Lung microvascular endothelial cell (primary cell): Measurements from ENCODE around the gene GSTP1. TPM values are rescaled to one million over a fixed set of nuclear protein-coding genes. Genes with fewer than 3 reads are reported as not detected.

ENCODE experiments used
- DNase-seq, 2 donors: peaks; one replicate each; pipeline versions ENCODE4 v3.0.0 to v3.0.0-alpha.2; 2010; ENCODE audit warnings: low read depth in 2 of 2
- total RNA-seq: library from RNA; depleted of rRNA; stranded (reverse); fragments of >200 nt; gene quantifications from 2 replicates; pipeline ENCODE4 v1.2.1, GENCODE V29; 2014

Gene GSTP1
- total RNA-seq, 1 donor from 2014 or later = 638 TPM

DNA sequence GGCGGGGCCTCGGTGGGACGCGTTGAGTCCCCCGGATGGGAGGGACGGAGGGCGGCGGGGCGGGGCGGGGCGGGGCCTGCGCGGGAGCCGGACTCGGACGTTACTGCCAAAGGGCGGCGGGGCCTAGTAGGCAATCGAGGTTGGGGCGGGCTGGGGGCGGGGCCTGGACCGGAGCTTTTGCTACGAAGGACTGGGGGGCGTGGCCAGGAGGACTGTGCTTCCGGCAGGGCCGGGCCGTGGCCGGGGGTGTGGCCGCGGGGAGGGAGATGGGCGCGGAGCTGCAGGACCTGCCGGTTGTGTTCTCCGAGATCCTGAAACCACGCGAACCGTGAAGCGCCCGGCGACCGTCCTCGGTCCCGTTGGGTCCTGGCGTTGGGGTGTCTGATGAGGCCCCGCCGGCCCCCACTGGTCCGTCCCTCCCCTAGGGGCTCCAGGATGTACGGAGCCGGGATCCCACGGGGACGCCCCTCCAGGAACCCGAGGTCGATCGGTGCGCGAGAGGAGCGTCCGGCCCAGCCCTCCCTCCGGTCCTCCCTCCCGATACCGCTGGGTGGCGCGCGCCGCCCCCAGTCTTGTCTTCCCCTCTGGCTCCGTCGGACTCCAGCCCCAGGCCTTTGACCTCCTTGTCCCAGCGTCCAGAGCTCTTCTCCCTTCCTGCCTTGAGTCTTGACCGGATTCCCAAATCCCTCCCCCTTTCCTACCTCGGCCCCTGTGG, 46.8 kb downstream of the GSTP1 start:
- peak; percentile 97 to 99 for DNase-seq

DNA sequence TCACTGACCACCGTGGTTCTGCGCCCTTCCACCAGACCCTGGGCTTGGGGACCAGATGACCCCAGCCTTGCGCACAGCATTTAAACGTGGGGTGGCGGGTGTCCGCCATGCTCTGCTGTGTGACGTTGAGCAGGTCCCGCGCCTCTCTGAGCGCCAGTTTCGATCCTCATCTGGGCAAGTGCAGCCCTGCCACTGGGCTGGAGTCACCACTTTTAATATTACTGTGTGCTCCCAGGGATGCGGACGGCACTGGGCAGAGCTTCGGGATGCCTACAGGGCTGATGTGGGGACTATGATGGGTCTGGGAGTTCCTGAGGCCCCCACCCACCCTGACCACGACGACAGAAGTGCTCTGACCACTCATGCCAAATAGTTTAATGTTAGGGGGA, 47.3 kb downstream of the GSTP1 start:
- DNase-seq = no peak

DNA sequence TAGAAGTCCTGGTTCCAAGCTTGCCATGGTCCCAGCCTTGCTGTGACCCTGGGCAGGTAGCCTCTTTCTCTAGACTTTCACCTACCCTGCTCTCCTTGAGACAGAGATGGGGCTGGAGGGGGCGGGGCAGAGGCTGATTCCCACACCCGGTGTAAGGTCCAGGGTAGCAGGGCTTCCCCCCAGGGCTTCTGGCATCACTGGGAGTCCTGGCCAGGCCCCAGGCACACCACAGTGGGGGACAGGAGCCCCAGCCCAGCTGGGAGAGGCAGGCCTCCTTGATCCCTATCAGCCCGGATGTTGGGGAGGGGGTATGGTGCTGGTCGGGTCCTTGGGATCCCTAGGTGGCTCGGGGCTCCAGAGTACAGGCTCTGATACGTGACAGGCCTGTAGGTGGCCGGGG, 47.8 kb downstream of the GSTP1 start:
- no peak for DNase-seq

DNA sequence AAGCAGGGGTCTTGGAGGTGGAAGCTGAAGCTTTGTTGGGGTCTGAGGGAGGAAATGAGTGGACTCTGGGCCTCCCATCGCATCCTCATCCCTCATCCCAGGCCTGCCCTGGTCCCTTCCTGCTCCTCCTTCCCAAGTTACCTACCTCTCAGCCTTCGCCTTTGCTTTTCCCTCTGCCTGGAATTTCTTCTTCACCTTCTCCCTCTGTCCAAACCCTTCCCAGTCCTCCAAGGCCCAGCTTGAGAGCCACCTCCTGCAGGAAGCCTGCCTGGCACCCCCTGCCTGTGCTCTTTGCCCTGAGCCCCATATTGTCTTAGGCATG, 48.2 kb downstream of the GSTP1 start:
- no peak for DNase-seq

DNA sequence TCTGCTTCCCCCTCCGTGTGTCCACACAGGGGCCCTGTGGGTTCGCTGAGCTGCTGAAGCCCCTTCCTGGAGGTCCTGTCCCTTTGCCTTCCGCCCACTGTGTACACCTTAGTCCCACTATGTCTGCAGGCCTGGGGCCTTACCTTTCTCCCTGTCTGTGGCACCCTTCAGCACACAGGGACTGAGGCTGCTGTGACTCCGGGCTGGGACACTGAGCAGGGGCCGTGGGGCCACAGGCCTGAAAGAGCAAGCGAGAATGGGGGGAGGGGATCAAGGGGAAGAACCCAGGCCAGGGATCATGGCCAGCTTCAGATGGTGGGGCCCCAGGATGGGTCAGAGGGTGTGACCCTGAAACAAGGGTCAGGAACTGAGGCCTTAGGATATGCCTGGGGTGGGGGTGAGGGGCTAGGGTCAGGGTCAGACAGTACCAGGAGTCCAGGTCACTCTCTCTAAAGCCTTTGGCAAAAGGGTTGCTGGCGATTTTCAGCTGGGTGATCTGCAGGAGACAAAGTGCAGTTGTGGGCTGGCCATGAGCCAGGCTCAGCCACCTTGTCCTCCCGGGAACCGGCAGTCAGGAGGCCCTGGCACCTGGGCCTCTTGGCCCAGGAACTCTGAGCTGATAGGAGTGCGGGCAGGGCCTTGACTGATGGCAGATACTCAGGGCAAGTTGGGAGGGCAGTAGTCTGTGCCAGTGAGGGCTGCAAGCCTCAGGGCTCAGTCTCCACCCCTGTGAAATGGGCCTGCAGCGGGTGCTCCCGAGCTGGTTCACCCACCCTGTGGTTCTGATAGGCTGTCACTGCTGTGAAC, 48.8 kb downstream of the GSTP1 start:
- no peak for DNase-seq

DNA sequence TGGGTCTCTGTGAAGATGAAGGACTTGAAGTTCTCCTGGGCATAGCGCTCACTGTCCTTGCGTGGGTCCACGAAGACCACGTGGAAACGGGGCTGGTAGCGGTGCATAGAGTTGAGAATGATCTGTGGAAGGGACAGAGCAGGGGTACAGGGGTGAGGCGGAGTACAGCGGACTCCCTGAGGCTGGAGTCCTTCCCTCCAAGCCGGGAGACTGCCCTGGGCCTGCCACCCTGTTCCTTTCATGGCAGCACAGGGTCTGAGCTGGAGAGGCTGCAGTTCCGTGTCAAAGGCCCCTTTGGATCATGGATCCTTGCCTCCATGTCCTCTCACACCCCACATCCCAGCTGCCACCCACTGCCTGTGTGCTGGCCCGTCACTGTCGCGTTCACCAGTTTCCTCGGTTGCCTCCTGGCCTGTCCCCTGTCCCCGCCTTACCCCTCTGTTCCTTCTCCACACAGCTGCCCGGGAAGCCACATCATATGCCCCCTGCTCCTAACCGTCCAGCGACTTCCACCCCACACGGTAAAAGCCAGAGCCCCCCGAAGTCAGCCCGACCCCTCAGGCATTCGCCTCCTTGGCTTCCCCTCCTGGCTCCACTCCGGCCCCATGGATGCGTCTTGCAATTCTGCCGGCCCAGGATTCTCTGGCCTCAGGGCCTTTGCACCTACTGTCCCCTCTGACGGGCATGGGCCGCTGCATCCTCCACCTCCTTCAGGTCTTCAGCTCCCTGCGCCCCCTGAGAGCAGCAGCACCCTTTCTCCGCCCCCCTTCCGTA, 49.6 kb downstream of the GSTP1 start:
- DNase-seq = no peak

DNA sequence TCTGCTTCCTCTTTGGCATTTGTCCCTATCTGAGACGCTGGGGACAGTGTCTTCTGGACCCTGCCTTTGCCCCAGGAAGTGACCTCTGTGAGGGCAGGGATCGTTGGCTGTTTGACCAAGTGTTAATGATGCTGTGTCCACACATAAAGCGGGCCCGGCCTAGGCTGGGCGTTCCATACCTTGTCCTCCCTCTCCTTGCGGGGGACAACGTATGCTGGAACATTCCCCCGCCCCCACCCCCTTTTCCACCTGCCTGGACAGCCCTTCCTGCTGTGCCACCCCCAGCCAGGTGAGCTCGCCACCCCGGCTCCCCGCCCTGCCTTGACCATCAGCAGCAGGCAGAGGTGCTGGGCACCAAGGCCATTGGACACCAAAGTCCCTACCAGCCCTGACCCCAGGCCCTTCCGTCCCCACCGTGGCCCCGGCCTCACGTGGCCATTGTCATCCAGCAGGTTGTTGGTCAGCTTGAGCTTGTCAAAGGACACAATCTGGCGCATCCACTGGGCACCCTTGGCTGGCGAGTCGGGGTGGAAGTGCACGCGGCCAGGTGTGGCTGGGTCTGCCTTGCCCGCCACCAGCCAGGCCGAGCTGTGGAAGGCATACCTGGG, 50.2 kb downstream of the GSTP1 start:
- no peak for DNase-seq

DNA sequence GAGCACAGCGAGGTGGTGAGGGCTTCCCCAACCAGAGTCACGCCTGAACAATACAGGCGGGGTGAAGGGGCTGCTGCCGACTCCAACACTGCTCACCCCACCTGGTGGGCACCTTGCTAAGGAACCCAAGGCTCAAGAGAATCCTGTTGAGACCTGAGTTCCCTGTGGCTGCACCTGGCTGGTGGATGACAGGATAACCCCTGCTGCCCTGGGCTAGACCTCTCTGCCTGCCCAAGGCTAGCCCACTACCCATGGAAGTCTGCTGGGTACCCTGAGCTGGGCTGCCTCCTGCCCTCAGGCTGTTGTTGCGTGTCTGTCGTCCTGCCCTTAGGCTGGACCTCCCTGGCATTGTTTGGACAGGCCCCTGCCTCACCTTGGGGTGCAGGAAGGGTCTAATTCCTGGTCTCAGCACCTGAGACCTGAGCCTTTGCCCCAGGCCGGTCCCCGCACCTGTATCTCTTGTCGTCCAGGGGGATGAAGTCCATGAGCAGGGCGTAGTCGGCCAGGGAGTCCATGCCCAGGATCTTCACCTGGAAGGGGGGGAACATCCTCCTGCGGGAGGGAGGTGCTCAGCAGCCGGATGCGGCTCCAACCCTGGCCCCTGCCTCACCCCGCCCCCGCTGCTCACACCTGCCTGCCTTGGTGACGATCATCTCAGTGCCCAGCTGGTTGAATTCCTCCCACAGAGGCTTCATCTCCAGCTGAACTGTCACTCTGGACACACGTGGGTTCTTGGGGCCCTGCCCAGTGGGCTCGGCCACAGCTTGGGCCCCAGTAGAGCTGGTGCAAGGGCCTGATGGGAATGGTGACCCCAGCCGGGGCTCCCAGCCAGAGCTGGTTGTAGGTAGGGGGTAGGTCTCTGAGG, 51.0 kb downstream of the GSTP1 start:
- no peak for DNase-seq

DNA sequence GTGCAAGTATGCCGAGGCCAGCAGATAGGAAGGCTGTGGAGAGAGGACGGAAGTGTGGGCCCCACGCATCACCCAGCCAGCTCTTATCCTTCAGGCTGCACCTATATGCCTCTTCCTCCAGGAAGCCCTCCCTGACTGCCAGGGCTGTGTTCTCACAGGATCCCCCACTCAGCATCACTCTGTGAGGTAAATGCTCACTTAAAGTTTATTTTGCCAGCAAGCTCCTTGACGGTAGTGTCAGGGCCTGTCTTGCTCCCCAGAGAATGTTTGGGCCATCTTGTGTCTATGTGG, 51.6 kb downstream of the GSTP1 start:
- no peak for DNase-seq

Other genes with a start within 250 kb of the GSTP1 start
- gene POLD4, start 230.3 kb upstream of the GSTP1 start, total RNA-seq = 27.7 and 33.5 TPM in 2 replicates
- 1.2 and 1.5 TPM in 2 replicates for gene CLCF1, start 210.2 kb upstream of the GSTP1 start, total RNA-seq
- 3.0 and 3.5 TPM in 2 replicates for gene RAD9A, start 191.8 kb upstream of the GSTP1 start, total RNA-seq
- 217 TPM in 2 replicates for gene PPP1CA, start 182.0 kb upstream of the GSTP1 start, total RNA-seq
- gene TBC1D10C, start 179.7 kb upstream of the GSTP1 start, total RNA-seq = under 0.01 TPM in 1 of 2 replicates, not detected in the other
- under 0.01 TPM in 2 replicates for gene CARNS1, start 168.1 kb upstream of the GSTP1 start, total RNA-seq
- gene RPS6KB2, start 155.3 kb upstream of the GSTP1 start, total RNA-seq = 21.8 and 23.0 TPM in 2 replicates
- gene PTPRCAP, start 146.1 kb upstream of the GSTP1 start, total RNA-seq = 0.20 TPM in 1 of 2 replicates, not detected in the other
- 91.9 and 111 TPM in 2 replicates for gene CORO1B, start 140.3 kb upstream of the GSTP1 start, total RNA-seq
- not detected in 2 replicates for gene GPR152, start 131.1 kb upstream of the GSTP1 start, total RNA-seq
- 0.60 and 1.3 TPM in 2 replicates for gene CABP4, start 128.5 kb upstream of the GSTP1 start, total RNA-seq
- gene TMEM134, start 114.6 kb upstream of the GSTP1 start, total RNA-seq = 14.2 and 16.1 TPM in 2 replicates
- gene AIP, start 100.8 kb upstream of the GSTP1 start, total RNA-seq = 67.1 and 112 TPM in 2 replicates
- gene PITPNM1, start 78.4 kb upstream of the GSTP1 start, total RNA-seq = 3.6 and 5.2 TPM in 2 replicates
- gene CDK2AP2, start 75.7 kb upstream of the GSTP1 start, total RNA-seq = 13.1 and 19.2 TPM in 2 replicates
- gene CABP2, start 60.4 kb upstream of the GSTP1 start, total RNA-seq = not detected in 2 replicates
- 143 and 149 TPM in 2 replicates for gene NDUFV1, start 23.1 kb downstream of the GSTP1 start, total RNA-seq
- 7.1 and 7.6 TPM in 2 replicates for gene NUDT8, start 46.1 kb downstream of the GSTP1 start, total RNA-seq
- not detected in 2 replicates for gene TBX10, start 56.0 kb downstream of the GSTP1 start, total RNA-seq
- gene ACY3, start 66.9 kb downstream of the GSTP1 start, total RNA-seq = not detected in 2 replicates
- gene ALDH3B2, start 90.8 kb downstream of the GSTP1 start, total RNA-seq = not detected in 2 replicates